HCT116 (cell line): ENCODE data around the gene KLHL35. TPM values are rescaled to one million over a fixed set of nuclear protein-coding genes. Genes with fewer than 3 reads are reported as not detected.

Experiments used
- ATAC-seq: fragments of 200-7000 bp; cut with Tn5 transposase; 2 replicates; pipeline ENCODE4 v1.9.1; 2020; ENCODE audit warnings: mild to moderate bottlenecking, moderate library complexity
- BruUV-seq: library from RNA; stranded (reverse); fragments of 400-500 nt; replicated peaks from 2 replicates; lab custom pipeline; 2021; lab: Mats Ljungman, UMichigan
- CTCF ChIA-PET: fragments of 300-600 bp; sonication (Branson Sonifier 250); formaldehyde crosslinking; loops from one replicate; lab custom pipeline; 2021; ENCODE audit warnings: antibody characterized with exemption; lab: Charles Lee
- POLR2A ChIA-PET: fragments of 300-600, 350-600 bp; sonication (Branson Sonifier 250); formaldehyde crosslinking; loops from one replicate; lab custom pipeline; 2021; ENCODE audit warnings: antibody characterized with exemption; lab: Charles Lee
- RAD21 ChIA-PET, 2 experiments: fragments of 300-600 bp; sonication (Branson Sonifier 250); formaldehyde crosslinking; loops; one replicate each; lab custom pipeline; 2023; ENCODE audit warnings: low total read pairs in 2 of 2; ENCODE audit not compliant: uncharacterized antibody in 2 of 2, unreplicated experiment in 2 of 2, low non-redundant PET in 1 of 2; lab: Charles Lee
- DNase-seq: peaks from one replicate; pipeline ENCODE4 v3.0.0-alpha.2; 2010; ENCODE audit warnings: low read depth, low spot score
- H2AFZ ChIP-seq: fragments of 200-600 bp; shearing (Covaris generic), sonication (generic); 2 replicates; pipeline ENCODE4 v1.6.1; 2017; ENCODE audit warnings: low read depth, mixed run types, mixed read lengths, antibody characterized with exemption, low read length; ENCODE audit not compliant: poor library complexity, severe bottlenecking
- H3K27ac ChIP-seq: 2 replicates; pipeline ENCODE4 v1.5.1; 2012; ENCODE audit warnings: low read depth, low read length
- H3K27me3 ChIP-seq: fragments of 200-600 bp; sonication (generic); 2 replicates; pipeline ENCODE4 v1.6.1; 2016; ENCODE audit warnings: mixed run types, low read length, mixed read lengths; ENCODE audit not compliant: insufficient read depth
- H3K36me3 ChIP-seq, 2 experiments: fragments of 200-500 bp in 1 of 2; fragments of 200-600 bp in 1 of 2; sonication (Bioruptor generic) in 1 of 2; sonication (generic) in 1 of 2; 2 replicates each; pipeline versions ENCODE4 v1.5.1 to v1.6.1; 2014 to 2016; ENCODE audit warnings: low read length in 2 of 2, inconsistent platforms in 1 of 2, mixed read lengths in 1 of 2, mixed run types in 1 of 2; ENCODE audit not compliant: insufficient read depth in 2 of 2, control insufficient read depth in 1 of 2
- H3K4me1 ChIP-seq, 2 experiments: fragments of 200-600 bp in 1 of 2; sonication (generic) in 1 of 2; 2 replicates each; pipeline versions ENCODE4 v1.5.1 to v1.6.1; 2012 to 2017; ENCODE audit warnings: low read length in 2 of 2, inconsistent platforms in 1 of 2, mild to moderate bottlenecking in 1 of 2, mixed read lengths in 1 of 2, mixed run types in 1 of 2, moderate library complexity in 1 of 2; ENCODE audit not compliant: insufficient read depth in 2 of 2, control insufficient read depth in 1 of 2
- H3K4me2 ChIP-seq: fragments of 200-600 bp; sonication (generic); 2 replicates; pipeline ENCODE4 v1.6.1; 2017; ENCODE audit warnings: mixed run types, low read length, mixed read lengths
- H3K4me3 ChIP-seq, 2 experiments: fragments of 200-600 bp in 1 of 2; sonication (generic) in 1 of 2; replicated peaks in 1 of 2; 2 replicates each; pipeline ENCODE4 v1.5.1; 2011 to 2016; ENCODE audit warnings: low read length in 2 of 2, control low read depth in 1 of 2, low read depth in 1 of 2, mild to moderate bottlenecking in 1 of 2, mixed read lengths in 1 of 2, mixed run types in 1 of 2
- H3K79me2 ChIP-seq: fragments of 200-600 bp; sonication (generic); 2 replicates; pipeline ENCODE4 v1.6.1; 2017; ENCODE audit warnings: mild to moderate bottlenecking, mixed run types, low read length, moderate library complexity, mixed read lengths; ENCODE audit not compliant: insufficient read depth
- H3K9ac ChIP-seq: fragments of 200-600 bp; sonication (generic); 2 replicates; pipeline ENCODE4 v1.6.1; 2016; ENCODE audit warnings: low read length, mixed read lengths
- H3K9me2 ChIP-seq: fragments of 200-600 bp; sonication (generic), shearing (Covaris generic); 2 replicates; pipeline ENCODE4 v1.6.1; 2017; ENCODE audit warnings: mixed run types, mild to moderate bottlenecking, moderate library complexity; ENCODE audit not compliant: insufficient read depth
- H3K9me3 ChIP-seq, 2 experiments: fragments of 200-500 bp in 1 of 2; fragments of 200-600 bp in 1 of 2; sonication (Bioruptor generic) in 1 of 2; sonication (generic) in 1 of 2; 2 replicates each; pipeline ENCODE4 v1.6.1; 2014 to 2017; ENCODE audit warnings: low read length in 2 of 2, mixed read lengths in 2 of 2, inconsistent platforms in 1 of 2, low read depth in 1 of 2, mild to moderate bottlenecking in 1 of 2, mixed run types in 1 of 2, moderate library complexity in 1 of 2; ENCODE audit not compliant: control insufficient read depth in 1 of 2, insufficient read depth in 1 of 2
- H4K20me1 ChIP-seq: fragments of 200-600 bp; sonication (generic), shearing (Covaris generic); 2 replicates; pipeline ENCODE4 v1.6.1; 2017; ENCODE audit warnings: mixed run types, mild to moderate bottlenecking, moderate library complexity; ENCODE audit not compliant: insufficient read depth
- CEBPB ChIP-seq: IDR thresholded peaks from 2 replicates; pipeline ENCODE4 v1.6.1; 2012; ENCODE audit warnings: low read depth
- CTCF ChIP-seq, 3 experiments: fragments of 200-600 bp in 1 of 3; sonication (generic) in 1 of 3; IDR thresholded peaks in 2 of 3; conservative IDR thresholded peaks in 1 of 3; 2 replicates each; pipeline ENCODE4 v1.5.1; 2012 to 2017; ENCODE audit warnings: low read depth in 2 of 3, low read length in 2 of 3, antibody characterized with exemption in 1 of 3, borderline replicate concordance in 1 of 3, control low read depth in 1 of 3, mild to moderate bottlenecking in 1 of 3, mixed read lengths in 1 of 3, mixed run types in 1 of 3, moderate library complexity in 1 of 3; ENCODE audit not compliant: insufficient read depth in 1 of 3
- ZFX ChIP-seq: fragments of 450-650 bp; IDR thresholded peaks from 2 replicates; pipeline ENCODE4 v1.6.1; 2017
- intact Hi-C: fragments of 100-400 bp; cut with micrococcal nuclease; formaldehyde crosslinking; loops from 2 replicates; pipeline ENCODE4 v1.10.0; 2022
- total RNA-seq: library from RNA; stranded (reverse); gene quantifications from one replicate; pipeline ENCODE4 v1.2.1, GENCODE V29; 2021; ENCODE audit not compliant: unreplicated experiment

KLHL35 gene
- total RNA-seq, 1 experiment from 2014 or later, result 1.7 TPM

GRCh38 chr11:75433443-75433842, 440 bp upstream of the KLHL35 start (continued):
- no peak for TF ChIP-seq CTCF (IDR thresholded peaks at IDR 0.05 in 2 of 3, conservative IDR thresholded peaks at IDR 0.05 in 1 of 3; ENCODE audit: borderline replicate concordance in 1 of 3, insufficient read depth in 1 of 3, low read depth in 2 of 3, low read length in 2 of 3)
- no peak for TF ChIP-seq CEBPB

GRCh38 chr11:75431533-75432525, 1.2 kb downstream of the KLHL35 start:
- no peak for TF ChIP-seq ZFX
- peak in 1 of 3 experiments; percentile 17; a peak in 1 of 6 replicates for TF ChIP-seq CTCF (IDR thresholded peaks at IDR 0.05 in 2 of 3, conservative IDR thresholded peaks at IDR 0.05 in 1 of 3; ENCODE audit: borderline replicate concordance in 1 of 3, insufficient read depth in 1 of 3, low read depth in 2 of 3, low read length in 2 of 3)
- POLR2A ChIA-PET, result interaction anchor here (1.3 kb wide), 1 partner anchor 13 kb away, joined by 3 read pairs; no protein-coding TSS in a partner anchor
- no peaks in the 10 kb centered on the region for H3K36me3 ChIP-seq
- H4K20me1 ChIP-seq, result no peaks in the 10 kb centered on the region
- intact Hi-C loops, result no loop called here
- H3K9ac ChIP-seq, result no peak overlapping the region
- no peaks in the 10 kb centered on the region for H3K9me2 ChIP-seq
- DNase-seq (no peak), ATAC-seq (peak; percentile 12; the same call in 1 of the 2 replicates)
- no peak overlapping the region for H2AFZ ChIP-seq
- CTCF ChIA-PET, result interaction anchor here (1.1 kb wide), 1 partner anchor 100 kb away, joined by 4 read pairs; no protein-coding TSS in a partner anchor
- no peaks in the 10 kb centered on the region for H3K9me3 ChIP-seq
- no TSS peak for BruUV-seq
- H3K27me3 ChIP-seq, result no peaks in the 10 kb centered on the region
- RAD21 ChIA-PET, result no interaction called here
- peaks cover 0 to 24% of the 10 kb centered on the region in 2 experiments; a peak in 2 of 4 replicates for H3K4me1 ChIP-seq
- H3K27ac ChIP-seq, result no peak overlapping the region
- peak overlapping the region; percentile 1; the same call in 1 of the 2 replicates for H3K4me2 ChIP-seq
- no peak overlapping the region for H3K4me3 ChIP-seq
- H3K79me2 ChIP-seq, result no peaks in the 10 kb centered on the region
